GM19455 (cell line): ENCODE results near the gene GNS.

Experiments
- ATAC-seq: cut with Tn5 transposase; IDR thresholded peaks from one replicate; pipeline ENCODE4 v1.9.1; 2021; ENCODE audit not compliant: unreplicated experiment

Gene GNS

DNA sequence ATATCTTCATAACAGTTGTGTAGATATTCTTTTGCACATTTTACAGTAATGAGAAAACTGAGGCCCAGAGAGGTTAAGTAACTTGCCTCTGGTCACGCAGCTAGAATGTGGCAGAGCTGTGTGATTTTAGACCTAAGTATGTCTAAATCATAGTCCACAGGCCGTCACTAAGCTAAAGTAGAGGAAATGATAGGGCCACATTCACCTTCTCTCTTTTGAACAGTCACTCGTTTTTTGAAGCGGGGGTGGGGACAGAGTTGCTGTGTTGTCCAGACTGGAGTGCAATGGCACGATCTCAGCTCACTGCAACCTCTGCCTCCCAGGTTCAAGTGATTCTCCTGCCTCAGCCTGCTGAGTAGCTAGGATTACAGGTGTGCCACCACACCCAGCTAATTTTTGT is 80.4 kb downstream of the GNS start:
- no peak for ATAC-seq

DNA sequence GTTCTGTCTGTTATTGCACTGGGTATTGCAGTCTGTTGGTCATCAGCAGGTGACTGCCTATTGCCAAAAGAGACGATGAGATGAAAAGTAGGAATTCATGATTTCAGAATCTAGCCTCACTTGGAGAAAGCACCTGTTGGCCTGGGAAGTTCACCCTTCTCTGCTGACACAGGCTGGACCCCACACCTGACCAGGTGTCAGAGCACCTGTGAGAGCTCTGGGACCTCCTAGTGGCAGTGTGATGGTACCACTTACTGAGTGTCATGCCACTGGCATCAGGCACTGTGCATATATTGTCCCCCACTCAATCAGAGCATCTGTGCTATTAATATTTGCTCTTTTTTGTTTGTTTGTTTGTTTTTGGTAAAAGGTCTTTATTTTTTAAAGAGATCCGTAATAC is 81.0 kb downstream of the GNS start:
- no peak for ATAC-seq

DNA sequence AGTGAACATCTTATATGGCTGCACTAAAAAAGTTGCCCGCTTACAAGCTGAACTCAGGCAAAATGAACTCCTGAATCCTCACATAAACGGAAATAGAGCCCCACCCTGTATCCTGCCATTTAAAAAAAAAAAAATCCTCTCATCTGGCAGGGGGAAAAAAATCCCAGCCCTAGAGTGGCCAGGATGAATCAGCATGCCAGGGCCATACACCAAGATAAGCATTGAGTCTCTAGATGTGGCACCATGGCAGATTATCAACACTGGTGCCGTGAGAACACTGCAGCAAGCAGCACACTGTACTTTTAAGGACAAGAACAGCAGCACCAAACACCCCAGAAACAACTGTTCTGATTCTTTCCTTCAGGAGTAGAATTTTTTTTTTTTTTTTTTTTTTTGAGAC is 83.4 kb downstream of the GNS start:
- no peak for ATAC-seq

DNA sequence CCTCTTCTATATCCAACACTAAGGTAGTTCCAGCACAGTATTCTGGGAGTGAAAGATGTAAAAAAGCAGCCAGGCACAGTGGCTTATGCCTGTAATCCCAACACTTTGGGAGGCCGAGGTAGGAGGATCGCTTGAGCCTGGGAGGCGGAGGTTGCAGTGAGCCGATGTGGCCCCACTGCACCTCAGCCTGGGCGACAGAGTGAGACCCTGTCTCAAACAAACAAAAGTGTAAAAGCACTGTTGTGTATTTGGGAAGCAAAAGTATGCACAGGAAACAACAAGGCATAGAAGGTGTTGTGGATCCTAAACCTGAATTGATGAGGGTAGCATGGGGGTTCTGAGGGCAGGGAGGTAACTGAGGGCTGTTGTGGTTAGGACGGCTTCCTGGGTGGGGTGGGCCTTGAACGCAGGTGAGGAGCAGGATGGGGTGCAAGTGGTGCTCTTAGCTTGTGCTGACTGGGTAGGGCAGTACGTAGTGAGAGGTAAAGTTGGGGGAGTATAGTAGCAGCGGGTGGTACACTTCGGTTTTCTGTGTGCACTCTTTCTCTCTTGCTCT is 84.8 kb downstream of the GNS start:
- no peak for ATAC-seq

DNA sequence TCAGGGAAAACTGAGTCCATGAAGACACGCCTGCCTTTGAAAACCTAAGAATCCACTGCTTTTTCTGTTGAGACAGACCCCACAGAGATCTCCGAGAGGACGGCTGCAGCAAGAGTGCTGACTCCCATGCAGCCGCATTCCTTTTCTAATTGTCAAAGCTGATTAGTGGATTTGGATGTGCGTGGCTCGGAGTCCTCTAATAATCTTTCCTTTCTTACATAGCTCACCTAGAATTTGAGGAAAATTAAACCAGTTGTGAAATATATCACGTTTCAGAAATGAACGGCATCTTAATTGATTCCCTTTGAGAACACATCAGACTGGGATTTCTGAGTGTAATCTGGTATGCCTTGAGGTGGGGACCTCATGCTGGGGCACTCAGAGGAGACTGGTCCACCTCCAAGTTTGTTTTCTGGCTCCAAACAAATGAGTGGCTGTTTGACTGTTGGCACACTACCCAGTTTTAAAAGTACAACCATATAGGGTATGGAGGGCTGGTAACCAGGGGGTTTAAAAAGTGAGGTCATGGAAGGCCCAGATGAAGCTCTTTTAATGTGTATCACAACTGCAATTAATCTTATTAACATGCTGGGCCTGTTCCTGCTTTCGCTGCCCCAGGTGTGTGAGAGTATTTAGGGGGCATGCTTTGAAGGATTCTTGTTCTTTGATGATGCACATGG is 85.6 kb downstream of the GNS start:
- ATAC-seq: no peak

DNA sequence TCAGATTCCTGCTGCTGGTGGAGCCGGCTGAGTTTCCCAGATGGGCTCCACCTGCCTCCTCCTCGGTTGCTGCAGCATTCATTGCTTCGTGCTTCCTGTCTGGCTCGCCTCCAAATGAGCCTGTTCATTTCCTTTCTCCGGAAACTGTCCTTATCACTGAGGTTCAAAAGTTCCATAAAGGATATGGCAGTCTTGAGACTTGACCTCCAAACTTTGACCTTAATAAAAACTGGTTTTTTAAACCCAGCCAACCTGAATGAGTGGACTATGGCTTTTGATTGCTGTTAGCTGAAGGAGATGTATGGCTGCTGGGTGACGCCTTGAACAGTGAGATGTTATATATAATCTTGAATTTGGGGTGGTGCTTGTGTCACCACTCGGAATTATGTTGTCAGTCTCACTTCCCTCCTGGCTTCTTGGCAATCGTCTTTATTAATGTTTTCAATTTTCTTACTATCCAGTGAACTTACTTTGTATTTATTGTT is 86.2 kb downstream of the GNS start:
- ATAC-seq: no peak

DNA sequence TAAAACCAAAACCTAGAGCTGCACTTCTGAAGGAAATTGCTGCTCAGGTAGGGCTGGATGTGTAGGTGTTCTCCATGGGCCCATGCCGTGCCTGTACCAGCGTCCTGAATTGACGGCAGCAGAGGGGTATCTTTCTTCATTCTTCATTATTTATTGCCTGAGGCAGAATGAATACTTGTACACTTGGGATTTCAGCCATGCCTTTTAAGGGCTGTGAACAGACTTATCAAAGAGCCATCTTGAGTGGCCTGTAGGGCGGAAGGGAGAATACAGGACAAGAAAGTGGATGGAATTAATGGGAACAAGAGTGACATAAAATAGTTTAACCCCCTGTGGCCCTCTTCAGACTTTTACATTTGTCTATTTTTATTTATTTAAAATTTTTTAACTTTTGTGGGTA is 87.5 kb downstream of the GNS start:
- no peak for ATAC-seq

DNA sequence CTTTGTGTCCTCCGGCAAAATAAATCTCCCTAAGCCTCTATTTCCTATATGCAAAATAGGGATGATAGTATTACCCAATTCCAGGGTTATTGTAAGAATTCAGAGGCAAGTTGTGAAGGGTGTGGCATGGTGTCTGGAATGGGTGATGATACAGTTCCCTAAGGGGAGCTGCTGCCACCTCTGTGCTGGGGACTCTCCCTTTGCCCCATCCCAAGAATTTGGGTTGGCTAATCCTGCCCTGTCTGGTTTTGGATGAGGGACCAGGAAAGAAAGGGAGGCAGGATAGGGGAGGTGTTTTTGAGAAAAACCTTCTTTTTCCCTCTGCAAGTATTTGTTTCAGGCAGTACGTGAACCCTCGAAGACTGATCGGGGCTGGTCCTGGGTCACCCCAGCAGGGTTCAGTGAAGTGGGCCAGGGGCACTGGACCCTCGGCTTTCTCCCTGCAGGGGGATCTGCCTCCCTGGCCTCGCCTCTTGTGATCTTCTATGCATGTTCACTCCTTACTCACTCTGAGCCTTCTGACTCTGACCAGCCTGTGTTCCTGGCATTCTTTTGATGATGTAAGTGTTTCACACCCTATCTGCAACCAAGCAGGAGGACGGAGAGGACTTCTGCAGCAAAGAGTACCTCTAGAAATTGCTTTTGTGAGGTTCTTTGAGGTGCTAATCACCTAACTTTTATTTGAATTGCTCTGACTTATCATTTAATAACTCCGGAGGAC is 88.1 kb downstream of the GNS start:
- no peak for ATAC-seq

DNA sequence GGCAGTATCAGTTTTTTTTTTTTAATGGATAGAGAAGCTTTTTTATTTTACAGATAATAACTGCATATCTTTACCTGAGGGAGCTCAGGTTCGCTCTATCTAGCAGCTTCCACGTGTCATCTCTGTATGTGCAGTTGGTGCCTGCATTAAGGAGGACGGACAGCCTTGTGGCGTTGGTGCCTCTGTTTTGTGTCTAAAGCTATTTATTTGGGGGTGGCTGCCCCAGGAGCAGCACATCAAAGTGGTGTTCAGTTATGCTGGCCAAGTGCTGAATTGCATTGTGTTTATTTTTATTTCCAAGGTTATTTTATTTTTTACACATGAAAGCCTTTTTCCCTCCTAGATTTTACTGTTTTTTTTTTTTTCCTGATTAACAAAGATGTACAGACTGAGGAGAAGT is 89.2 kb downstream of the GNS start:
- no peak for ATAC-seq

DNA sequence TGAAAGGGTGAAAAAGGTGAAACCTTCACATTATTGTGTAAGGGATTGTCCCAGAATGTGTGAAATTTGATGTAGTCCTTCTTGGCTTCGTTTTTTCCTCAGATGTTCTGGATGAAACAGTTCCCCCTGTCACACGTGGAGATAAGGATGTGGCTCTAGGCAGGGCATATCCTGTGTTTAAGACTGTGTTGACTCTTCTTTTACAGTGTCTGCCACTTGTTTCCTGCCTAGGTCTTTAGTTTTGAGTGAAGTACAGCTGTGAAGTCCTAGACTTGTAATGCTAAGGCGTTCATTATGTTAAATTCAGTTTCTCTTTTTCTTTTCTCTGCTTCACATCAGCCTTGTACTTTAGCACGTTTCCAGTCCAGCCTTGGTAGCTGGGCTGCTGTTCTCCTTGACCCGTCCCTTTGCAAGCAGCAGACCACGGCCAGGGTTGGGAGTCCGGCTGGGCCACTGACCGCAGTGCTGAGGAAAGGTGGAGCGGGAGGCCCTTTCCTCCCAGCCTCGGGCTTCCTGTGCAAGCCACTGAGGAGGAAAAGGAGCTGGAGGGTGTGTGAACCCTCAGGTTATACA is 89.8 kb downstream of the GNS start:
- peak; percentile 76 for ATAC-seq

DNA sequence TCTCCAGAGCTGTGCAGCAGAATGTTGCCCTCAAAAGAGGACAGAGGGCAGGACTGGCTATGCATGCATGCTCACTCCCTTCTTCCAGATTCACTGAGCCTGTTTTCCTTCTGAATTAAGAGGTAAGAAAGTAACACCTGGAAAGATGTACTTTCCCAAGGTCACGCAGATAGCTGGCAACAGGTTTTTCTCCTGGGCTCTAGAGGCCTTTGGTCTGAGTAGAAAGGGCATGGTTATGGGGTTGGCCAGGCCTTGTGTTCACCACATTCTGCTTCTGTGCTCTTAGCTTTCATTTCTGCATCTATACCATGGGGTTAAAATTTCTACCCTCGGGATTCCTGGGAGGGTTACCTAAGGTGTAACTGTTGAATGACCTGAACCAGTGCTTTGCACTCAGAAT is 91.4 kb downstream of the GNS start:
- ATAC-seq: no peak

DNA sequence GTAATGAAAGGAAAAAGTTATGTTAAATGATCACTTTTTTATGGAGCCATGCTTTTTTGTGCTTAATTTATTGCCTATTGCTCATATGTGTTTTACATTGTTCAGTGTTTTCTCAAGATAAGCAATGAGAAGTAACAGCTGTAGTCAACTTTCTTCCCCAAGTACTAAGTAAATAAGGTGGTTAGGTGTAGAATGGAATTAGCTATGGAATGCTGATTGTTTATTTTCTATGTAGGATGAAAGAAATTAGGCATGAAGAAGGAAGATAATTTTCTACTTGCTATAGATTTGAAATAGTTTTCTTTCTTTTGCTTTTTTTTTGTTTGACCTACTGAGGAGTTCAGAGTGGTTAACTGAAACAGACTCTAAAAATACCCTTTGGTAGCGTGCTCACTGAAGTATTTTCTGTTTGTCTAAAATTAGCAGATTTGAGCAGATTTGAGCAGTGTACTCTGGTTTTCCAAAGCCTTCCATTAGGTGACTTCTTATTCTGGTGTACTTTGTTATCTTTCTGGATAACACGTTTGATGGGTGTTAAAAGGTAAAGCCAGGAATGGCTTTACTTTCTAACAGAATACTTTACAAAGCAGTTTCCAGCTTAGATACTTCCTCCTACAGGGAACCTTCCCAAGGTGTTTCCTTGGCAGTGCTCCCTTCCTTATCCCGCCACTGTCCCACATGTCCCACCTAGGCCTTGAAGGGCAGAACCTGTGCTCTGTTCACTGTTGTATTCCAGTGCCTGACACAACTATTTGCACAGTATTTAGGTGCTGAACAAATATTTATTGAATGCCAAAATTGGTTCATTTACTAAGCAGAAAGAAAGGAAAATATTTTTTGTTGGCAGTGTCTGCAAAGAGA is 92.9 kb downstream of the GNS start:
- no peak for ATAC-seq

DNA sequence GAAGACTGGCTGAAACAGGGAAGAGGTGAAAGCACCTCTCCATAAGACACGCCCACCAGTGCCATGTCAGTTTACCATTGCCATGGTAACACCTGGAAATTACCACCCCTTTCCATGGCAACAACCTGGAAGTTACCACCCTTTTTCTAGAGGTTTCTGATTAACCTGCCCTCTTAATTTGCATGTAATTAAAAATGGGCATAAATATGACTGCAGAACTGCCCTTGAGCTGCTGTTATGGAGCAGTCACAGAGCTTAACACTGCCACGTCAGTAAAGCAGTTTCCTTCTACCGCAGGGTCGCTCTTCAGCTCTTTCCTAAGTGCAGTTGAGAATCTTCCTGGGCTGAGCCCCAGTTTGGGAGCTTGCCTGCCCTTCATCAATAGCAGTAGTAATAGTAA is 93.7 kb downstream of the GNS start:
- ATAC-seq: peak; percentile 32
